ENCODE data around the gene CIB2.

Gene CIB2

DNA sequence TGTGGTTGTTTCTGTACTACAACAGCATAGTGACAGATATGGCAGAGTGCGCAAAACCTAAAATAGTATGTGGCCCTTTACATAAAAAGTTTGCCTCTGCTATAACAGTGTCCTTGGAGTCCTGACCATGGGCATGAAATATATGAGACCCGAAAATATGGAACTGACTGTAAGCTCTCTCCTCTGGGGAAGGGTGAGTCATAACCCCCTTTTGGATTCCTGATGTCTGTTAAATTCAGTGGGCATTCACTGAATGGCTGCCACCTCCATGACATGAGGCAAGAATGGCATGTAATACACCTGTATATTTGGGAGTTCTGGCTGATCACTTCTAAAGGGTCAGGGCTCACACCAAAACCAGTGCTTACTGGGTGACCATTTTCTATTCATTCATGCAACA, 59.9 kb downstream of the CIB2 start:
- H3K4me3 ChIP-seq (ENCODE audit: low read depth, low read length) = no peak overlapping the region
- TF ChIP-seq, protein P1, sequence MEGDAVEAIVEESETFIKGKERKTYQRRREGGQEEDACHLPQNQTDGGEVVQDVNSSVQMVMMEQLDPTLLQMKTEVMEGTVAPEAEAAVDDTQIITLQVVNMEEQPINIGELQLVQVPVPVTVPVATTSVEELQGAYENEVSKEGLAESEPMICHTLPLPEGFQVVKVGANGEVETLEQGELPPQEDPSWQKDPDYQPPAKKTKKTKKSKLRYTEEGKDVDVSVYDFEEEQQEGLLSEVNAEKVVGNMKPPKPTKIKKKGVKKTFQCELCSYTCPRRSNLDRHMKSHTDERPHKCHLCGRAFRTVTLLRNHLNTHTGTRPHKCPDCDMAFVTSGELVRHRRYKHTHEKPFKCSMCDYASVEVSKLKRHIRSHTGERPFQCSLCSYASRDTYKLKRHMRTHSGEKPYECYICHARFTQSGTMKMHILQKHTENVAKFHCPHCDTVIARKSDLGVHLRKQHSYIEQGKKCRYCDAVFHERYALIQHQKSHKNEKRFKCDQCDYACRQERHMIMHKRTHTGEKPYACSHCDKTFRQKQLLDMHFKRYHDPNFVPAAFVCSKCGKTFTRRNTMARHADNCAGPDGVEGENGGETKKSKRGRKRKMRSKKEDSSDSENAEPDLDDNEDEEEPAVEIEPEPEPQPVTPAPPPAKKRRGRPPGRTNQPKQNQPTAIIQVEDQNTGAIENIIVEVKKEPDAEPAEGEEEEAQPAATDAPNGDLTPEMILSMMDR (IDR thresholded peaks at IDR 0.05; ENCODE audit: low read depth, low read length) = no peak

DNA sequence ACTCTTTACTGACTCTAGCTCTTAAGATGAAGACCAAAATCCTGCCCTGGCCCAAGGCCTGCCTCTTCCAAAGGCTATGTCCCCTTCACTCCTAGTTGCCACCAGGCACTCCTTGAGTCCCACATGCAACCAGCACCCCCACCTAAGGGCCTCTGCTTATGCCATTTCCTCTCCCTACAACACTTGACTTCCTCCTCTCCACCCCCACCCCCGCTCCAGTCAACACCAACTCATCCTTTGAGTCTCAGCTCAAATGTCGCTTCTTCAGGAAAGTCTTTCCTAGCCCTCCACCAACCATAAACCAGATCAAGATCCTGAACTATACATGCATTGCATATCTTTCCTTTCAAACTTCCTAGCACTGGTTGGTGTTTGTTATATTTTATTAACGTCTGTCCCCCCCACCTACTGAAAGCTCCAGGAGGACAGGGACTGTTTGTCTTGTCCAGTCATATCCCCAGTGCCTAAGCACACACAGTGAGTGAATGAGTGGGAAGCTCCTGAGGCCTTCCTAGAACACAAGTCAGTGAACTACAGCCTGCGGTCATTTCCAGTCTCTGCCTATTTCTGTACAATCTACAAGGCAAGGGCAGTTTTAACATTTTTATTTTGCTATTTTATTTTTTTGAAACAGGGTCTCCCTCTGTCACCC, 61.1 kb downstream of the CIB2 start:
- TF ChIP-seq, protein P1 (IDR thresholded peaks at IDR 0.05; ENCODE audit: low read depth, low read length) = no peak
- no peak overlapping the region for H3K4me3 ChIP-seq (ENCODE audit: low read depth, low read length)

DNA sequence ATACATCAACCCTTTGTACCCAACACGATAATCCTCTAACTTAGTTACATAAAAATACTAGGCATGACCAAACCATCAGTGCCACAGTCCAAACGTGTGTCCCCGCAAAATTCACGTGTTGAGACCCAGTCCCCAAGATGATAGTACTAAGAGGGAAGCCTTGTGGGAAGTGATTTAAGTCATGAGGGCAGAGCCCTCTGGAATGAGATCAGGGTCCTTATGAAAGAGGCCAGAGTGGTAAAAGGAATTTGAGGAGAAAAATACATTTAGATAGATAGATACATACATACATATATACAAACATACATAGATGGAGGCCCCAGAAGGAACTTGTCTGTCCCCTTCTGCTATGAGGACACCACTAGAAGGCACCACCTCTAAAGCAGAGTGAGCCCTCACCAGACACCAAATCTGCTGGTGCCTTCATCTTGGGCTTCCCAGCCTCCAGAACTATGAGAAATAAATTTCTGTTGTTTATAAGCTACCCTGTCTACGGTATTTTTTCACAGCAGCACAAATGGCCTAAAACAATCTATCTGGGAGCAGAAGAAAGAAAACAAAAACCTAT, 61.7 kb downstream of the CIB2 start:
- H3K4me3 ChIP-seq (ENCODE audit: low read depth, low read length) = no peak overlapping the region
- TF ChIP-seq, protein P1 (IDR thresholded peaks at IDR 0.05; ENCODE audit: low read depth, low read length) = no peak

DNA sequence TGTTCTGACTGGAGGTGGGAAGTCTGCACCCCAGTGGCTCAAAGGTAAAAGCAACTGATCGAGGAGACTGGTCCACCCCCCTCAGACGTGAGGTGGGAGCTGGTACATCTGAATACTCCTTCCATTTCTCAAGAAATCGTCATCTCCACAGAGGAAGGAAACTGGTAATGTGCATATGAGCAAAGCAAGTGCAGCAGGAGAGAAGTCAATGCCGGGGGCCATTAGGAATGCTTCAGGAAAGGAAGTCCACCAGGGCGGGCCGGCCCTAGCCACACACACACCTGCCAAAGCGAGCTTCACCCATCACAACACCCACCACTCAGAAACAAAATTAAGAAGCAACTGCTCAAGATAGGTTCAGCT, 62.2 kb downstream of the CIB2 start:
- TF ChIP-seq, protein P1 (IDR thresholded peaks at IDR 0.05; ENCODE audit: low read depth, low read length) = no peak
- no peak overlapping the region for H3K4me3 ChIP-seq (ENCODE audit: low read depth, low read length)

DNA sequence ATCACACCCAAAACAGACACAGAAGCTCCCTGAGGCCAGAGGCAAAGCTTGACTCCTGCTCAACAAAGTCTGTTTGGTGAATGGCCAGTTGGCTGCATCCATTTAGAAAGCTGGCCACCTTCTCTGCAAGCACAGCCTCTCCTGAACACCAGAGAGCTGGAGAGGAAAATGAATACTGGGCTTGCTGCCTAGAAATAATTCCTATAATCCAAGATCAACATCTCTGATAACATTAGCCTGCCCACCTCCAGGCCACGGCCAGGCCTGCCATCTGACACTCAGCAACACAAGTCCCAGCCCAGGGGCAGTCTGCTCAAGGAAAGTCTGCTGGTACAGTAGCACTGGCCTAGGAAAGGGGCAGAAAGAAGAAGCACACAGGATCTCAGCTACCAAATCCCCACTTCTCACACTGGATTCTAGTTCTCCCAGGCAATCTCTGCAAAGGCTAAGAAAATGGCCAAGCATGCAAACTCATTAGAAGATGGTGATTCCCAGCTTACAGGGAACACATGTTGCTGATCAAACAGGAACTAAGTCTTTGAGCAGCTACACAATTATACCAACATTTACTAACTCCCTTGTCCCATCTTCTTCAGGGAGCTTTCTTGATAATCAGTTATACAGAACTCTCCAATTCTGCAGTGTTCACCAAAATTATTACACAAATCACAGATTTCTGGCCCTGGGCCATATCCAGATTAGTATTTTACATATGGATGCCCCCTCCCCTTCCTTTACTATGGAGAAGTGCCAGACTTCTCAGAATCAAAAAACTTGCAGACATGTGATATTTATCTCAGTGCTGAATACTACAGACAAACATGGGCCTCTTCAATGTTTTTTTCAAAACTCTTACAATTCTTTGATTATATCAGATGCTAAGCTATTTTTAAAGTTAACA, 63.7 kb downstream of the CIB2 start:
- no peak overlapping the region for H3K4me3 ChIP-seq (ENCODE audit: low read depth, low read length)
- TF ChIP-seq, protein P1 (IDR thresholded peaks at IDR 0.05; ENCODE audit: low read depth, low read length) = no peak

DNA sequence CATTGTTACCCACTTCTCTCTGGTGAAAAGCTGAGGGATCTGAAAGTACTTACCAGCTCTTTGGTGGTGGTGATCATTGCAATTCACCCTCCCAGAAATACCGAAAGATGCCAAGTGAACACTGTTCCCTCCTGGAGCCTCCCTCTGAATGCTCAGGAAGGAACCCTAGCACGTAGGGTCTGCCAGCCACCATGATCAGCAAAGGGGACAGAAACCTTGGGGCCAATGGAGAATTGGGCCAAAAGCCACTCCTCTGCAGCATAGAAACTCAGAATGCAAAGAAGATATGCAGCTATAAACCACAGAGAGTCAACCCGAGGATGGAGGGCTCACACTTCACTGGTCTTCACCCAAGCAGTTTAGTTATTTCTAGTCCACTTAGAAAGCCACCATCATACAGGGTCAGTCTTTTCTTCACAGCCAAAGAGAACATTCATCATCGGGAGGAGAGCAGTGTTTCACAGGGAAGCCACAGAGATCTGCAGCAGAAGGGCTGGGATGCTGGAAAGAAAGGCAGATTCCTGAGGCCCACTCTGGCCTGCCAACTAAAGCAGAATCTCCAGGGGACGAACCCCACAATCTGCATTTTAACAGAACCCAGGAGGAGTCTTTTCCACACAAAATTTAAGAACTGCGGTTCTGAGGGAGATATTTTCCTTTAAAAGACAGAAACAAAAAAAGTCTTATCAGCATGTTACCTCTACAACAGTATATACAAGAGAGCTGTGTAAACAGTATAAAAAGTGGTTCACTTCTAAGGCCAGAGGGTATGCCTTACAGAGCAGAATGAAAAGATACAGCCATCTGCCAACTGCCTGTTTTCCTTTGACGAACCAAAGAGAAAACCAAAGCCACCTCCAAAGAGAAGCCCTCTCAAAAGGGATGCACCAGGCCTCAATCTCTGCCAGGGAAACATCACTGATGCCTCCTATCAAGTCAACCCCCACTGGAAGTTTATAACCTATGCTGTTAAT, 65.0 kb downstream of the CIB2 start:
- TF ChIP-seq, protein P1 (IDR thresholded peaks at IDR 0.05; ENCODE audit: low read depth, low read length) = no peak
- no peak overlapping the region for H3K4me3 ChIP-seq (ENCODE audit: low read depth, low read length)
